MM.1S (cell line): ENCODE data around the gene SAP30BP.

Experiments
- EZH2phosphoT487 ChIP-seq: fragments of 300-600 bp; sonication (generic); IDR thresholded peaks from 2 replicates; pipeline ENCODE4 v1.6.1; 2018; ENCODE audit warnings: antibody characterized with exemption, low read length
- TF ChIP-seq, protein P1 (sequence below): fragments of 300-600 bp; sonication (generic); IDR thresholded peaks from 2 replicates; pipeline ENCODE4 v1.5.1; 2016; ENCODE audit warnings: antibody characterized with exemption, low read length, mixed read lengths

DNA sequence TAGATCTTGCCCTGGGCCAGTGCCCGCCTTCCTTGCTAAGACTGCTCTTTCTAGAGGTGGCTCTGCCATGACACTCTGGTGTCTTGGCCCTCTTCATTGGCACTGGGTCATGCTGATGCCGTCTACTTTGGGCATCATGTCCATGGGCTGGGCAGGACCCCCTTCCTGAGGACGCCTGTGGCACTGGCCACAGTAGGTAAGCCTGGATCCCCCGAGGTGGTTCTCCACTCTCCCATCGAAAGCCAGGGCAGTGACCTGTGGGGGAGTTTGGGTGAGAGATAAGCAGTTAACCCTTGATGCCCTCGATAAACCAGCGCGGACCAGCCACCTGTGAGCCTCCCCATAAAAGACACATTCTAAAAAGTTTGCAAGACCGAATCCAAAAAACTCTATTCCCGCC is 34.1 kb downstream of the SAP30BP start:
- TF ChIP-seq, protein P1, sequence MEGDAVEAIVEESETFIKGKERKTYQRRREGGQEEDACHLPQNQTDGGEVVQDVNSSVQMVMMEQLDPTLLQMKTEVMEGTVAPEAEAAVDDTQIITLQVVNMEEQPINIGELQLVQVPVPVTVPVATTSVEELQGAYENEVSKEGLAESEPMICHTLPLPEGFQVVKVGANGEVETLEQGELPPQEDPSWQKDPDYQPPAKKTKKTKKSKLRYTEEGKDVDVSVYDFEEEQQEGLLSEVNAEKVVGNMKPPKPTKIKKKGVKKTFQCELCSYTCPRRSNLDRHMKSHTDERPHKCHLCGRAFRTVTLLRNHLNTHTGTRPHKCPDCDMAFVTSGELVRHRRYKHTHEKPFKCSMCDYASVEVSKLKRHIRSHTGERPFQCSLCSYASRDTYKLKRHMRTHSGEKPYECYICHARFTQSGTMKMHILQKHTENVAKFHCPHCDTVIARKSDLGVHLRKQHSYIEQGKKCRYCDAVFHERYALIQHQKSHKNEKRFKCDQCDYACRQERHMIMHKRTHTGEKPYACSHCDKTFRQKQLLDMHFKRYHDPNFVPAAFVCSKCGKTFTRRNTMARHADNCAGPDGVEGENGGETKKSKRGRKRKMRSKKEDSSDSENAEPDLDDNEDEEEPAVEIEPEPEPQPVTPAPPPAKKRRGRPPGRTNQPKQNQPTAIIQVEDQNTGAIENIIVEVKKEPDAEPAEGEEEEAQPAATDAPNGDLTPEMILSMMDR: no peak
- TF ChIP-seq EZH2phosphoT487: no peak
